Cardiac muscle cell (in vitro differentiated cells and primary cell): ENCODE results near the gene GRB10. TPM values are rescaled to one million over a fixed set of nuclear protein-coding genes. Genes with fewer than 3 reads are reported as not detected.

Experiments
- DNase-seq, 2 donors: peaks; one replicate each; pipeline versions ENCODE4 v3.0.0 to v3.0.0-alpha.2; 2010 to 2017; ENCODE audit warnings: low read depth in 1 of 2, low spot score in 1 of 2
- H3K27ac ChIP-seq: fragments of 200-600 bp; sonication (generic); 2 replicates; pipeline ENCODE4 v1.5.1; 2016
- H3K27me3 ChIP-seq: fragments of 200-600 bp; sonication (generic); 2 replicates; pipeline ENCODE4 v1.6.0; 2016; ENCODE audit warnings: control low read depth
- H3K36me3 ChIP-seq: fragments of 200-600 bp; sonication (generic); 2 replicates; pipeline ENCODE4 v1.5.1; 2016; ENCODE audit warnings: control low read depth
- H3K4me1 ChIP-seq: fragments of 200-600 bp; sonication (generic); 2 replicates; pipeline ENCODE4 v1.8.1; 2017; ENCODE audit warnings: low read depth, mild to moderate bottlenecking, mixed run types
- H3K4me3 ChIP-seq: fragments of 200-600 bp; sonication (generic); 2 replicates; pipeline ENCODE4 v1.5.1; 2016; ENCODE audit warnings: mild to moderate bottlenecking
- H3K9me3 ChIP-seq: fragments of 200-600 bp; sonication (generic); 2 replicates; pipeline ENCODE4 v1.5.1; 2017; ENCODE audit warnings: low read depth, mild to moderate bottlenecking, control low read depth
- polyA plus RNA-seq: library from polyadenylated mRNA; unstranded; fragments of >200 nt; fragmentation: Nextera tagmentation; extraction: Ambion mirVana; gene quantifications from 2 replicates; pipeline ENCODE4 v1.2.1, GENCODE V29; 2016
- total RNA-seq: library from RNA; depleted of rRNA; stranded (reverse); fragments of >200 nt; gene quantifications from 2 replicates; pipeline ENCODE4 v1.2.3, GENCODE V29; 2016
- TF ChIP-seq, protein P1 (sequence below): IDR thresholded peaks from 2 replicates; pipeline ENCODE4 v1.5.1; 2012; ENCODE audit warnings: low read depth, mild to moderate bottlenecking, low read length

GRB10 gene
- total and polyA plus RNA-seq, 2 experiments from 2014 or later = 9.9 to 25.3 TPM

DNA sequence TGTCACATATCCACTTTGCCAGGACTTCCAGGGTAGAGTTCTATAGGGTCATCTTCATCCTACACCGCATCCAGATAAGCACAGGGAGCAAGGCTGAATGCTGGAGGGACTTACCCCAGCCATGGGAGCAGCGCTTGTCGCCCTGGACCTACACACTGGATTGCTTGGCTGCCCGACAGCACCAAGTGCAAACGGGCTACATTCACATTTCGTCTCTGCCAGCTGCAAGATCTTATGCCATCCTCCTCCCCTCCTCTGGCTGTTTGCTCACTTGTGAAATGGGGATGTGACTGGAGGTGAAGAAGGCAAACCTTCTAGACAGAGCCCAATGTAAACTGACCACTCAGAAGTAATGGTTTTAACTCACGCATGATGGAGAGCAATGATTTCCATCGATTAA, 218.5 kb downstream of the GRB10 start:
- TF ChIP-seq, protein P1, sequence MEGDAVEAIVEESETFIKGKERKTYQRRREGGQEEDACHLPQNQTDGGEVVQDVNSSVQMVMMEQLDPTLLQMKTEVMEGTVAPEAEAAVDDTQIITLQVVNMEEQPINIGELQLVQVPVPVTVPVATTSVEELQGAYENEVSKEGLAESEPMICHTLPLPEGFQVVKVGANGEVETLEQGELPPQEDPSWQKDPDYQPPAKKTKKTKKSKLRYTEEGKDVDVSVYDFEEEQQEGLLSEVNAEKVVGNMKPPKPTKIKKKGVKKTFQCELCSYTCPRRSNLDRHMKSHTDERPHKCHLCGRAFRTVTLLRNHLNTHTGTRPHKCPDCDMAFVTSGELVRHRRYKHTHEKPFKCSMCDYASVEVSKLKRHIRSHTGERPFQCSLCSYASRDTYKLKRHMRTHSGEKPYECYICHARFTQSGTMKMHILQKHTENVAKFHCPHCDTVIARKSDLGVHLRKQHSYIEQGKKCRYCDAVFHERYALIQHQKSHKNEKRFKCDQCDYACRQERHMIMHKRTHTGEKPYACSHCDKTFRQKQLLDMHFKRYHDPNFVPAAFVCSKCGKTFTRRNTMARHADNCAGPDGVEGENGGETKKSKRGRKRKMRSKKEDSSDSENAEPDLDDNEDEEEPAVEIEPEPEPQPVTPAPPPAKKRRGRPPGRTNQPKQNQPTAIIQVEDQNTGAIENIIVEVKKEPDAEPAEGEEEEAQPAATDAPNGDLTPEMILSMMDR = no peak
- Histone ChIP-seq H3K27me3 (no peaks in the 10 kb centered on the region), H3K4me1 (no peaks in the 10 kb centered on the region)

DNA sequence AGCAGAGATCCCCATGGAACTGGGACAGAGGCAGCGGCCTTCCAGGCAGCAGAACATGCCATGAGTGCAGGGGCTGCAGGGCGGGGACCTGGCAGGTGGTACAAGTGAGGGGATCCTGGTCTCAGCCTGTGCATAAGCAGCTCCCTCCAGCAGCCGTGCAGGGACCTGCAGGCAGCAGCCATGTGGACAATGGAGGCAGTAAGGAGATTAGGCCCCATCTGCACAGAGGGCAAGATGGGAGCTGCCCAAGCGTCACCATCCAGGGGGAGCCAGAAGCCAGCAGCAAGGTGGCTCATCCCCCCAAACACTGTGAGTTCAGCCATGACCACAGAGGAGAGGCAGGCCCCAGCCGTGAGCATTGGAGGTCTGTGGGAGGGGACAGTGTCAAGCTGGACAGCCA, 220.6 kb downstream of the GRB10 start:
- H3K9me3 ChIP-seq = no peaks in the 10 kb centered on the region

More for the DNA sequence above, 218.5 kb downstream of the GRB10 start:
- Histone ChIP-seq H3K36me3 (no peaks in the 10 kb centered on the region), H3K4me3 (no peak overlapping the region), H3K9me3 (no peaks in the 10 kb centered on the region), H3K27ac (no peak overlapping the region)
- no peak for DNase-seq

DNA sequence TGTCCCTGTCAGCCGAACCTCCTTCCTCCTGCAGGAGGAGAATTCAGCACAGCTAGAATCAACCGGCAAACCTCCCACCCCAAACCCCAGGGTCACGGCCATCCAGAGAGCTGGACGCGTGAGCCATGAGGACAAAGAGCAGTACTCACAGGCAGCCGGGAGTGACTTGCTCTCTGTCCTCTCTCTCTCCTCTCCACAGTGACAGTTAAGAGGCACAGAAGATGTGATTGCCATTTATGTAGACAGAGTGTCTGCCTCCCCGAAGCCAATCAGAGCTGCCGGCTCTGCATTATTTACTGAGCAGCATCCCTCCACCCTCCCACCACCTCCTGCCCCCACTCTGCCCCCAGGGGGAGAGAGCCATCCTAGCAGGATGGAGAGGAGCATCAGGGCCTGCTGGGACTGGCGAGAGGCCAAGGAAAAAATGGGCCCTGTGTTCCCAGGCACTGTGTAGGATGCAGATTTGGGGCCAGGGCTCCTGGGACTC, 221.8 kb downstream of the GRB10 start:
- no peaks in the 10 kb centered on the region for H3K9me3 ChIP-seq
- H3K36me3 ChIP-seq = no peaks in the 10 kb centered on the region
- TF ChIP-seq, protein P1 = no peak
- H3K4me3 ChIP-seq = no peak overlapping the region
- no peak overlapping the region for H3K27ac ChIP-seq
- no peaks in the 10 kb centered on the region for H3K4me1 ChIP-seq
- no peaks in the 10 kb centered on the region for H3K27me3 ChIP-seq
- no peak for DNase-seq

More for the DNA sequence above, 220.6 kb downstream of the GRB10 start:
- no peak overlapping the region for H3K27ac ChIP-seq
- TF ChIP-seq, protein P1 = no peak
- DNase-seq = no peak
- H3K4me1 ChIP-seq = no peaks in the 10 kb centered on the region
- no peaks in the 10 kb centered on the region for H3K27me3 ChIP-seq
- H3K36me3 ChIP-seq = no peaks in the 10 kb centered on the region
- H3K4me3 ChIP-seq = no peak overlapping the region

DNA sequence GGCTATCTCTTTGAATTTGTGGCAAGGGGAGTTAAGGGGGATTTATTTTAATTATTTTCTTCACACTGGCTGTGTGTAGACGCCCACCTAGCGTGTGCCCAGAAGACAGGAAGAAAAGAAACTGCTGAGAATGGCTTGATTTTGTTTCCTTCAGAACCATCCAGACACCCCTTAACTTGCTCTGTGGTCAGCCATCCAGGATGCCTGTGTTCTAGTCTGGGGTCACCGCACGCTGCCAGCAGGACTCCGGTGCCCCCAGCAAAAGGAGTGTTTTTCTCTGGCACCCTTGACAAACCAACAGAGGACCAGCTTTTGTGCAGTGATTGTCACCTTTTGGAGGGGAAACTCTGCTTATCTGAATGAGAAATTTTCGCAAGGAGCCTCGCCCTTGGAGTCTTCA, 222.8 kb downstream of the GRB10 start:
- H3K27ac ChIP-seq = no peak overlapping the region
- no peak for DNase-seq
- H3K4me1 ChIP-seq = no peaks in the 10 kb centered on the region
- no peak overlapping the region for H3K4me3 ChIP-seq
- H3K9me3 ChIP-seq = no peaks in the 10 kb centered on the region
- no peaks in the 10 kb centered on the region for H3K27me3 ChIP-seq
- TF ChIP-seq, protein P1 = no peak
- no peaks in the 10 kb centered on the region for H3K36me3 ChIP-seq

DNA sequence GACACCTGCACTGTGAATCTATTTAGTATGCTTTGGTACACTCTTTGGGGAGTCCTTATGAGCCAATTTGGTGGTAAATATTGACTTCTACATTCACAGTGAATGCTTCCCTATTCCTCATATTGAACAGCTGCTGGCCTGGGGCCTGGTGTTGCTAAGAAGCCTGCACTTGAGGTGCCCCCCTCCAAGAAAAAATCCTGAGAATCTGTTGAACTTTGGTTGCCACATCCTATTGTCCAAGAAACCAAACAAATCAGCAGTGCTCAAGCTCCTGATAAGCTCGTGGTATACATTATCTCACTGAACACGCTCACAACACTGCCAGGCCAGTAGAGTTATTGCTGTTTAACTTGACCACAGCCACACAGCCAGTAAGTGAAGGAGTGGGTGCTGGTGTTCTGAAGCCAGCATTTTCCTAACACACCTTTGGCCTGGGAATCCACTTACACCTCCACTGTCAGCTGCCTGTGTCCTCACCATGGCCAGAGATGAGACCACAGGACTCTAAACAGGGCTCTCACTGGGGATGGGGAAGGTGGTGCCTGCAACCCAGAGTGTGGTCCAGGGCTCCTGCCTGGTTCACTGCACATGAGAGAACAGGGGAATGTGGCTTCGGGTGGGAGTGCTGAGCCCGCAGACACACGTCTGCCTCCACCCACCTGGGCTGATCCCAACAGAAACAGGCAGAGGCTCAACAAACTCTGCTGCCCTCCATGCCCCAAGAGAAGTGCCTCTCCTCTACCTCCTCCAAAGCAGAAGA, 224.2 kb downstream of the GRB10 start:
- Histone ChIP-seq H3K36me3 (no peaks in the 10 kb centered on the region), H3K27me3 (no peaks in the 10 kb centered on the region), H3K9me3 (no peaks in the 10 kb centered on the region), H3K4me3 (no peak overlapping the region), H3K27ac (no peak overlapping the region), H3K4me1 (no peaks in the 10 kb centered on the region)
- DNase-seq = peak in 1 of 2 donors; percentile 60
- TF ChIP-seq, protein P1 = no peak
